HEK293 (cell line): ENCODE results near the gene TFAP2E.

Experiments
- CTCF ChIP-seq: fragments of 450-650 bp; formaldehyde crosslinking; IDR thresholded peaks from 2 replicates; pipeline ENCODE4 v1.5.1; 2016; ENCODE audit warnings: missing biosample characterization, missing genetic modification characterization
- ELK4 ChIP-seq: IDR thresholded peaks from 2 replicates; pipeline ENCODE4 v1.6.1; 2011; ENCODE audit warnings: mild to moderate bottlenecking, low read depth, low read length, borderline replicate concordance
- PRDM10 ChIP-seq: fragments of 450-650 bp; formaldehyde crosslinking; IDR thresholded peaks from 2 replicates; pipeline ENCODE4 v1.5.1; 2016; ENCODE audit warnings: missing biosample characterization, missing genetic modification characterization
- TCF7L2 ChIP-seq: IDR thresholded peaks from 2 replicates; pipeline ENCODE4 v1.6.1; 2011; ENCODE audit warnings: low read depth, mild to moderate bottlenecking, inconsistent platforms, low read length, moderate library complexity, borderline replicate concordance
- ZNF292 ChIP-seq: fragments of 450-650 bp; formaldehyde crosslinking; IDR thresholded peaks from 2 replicates; pipeline ENCODE4 v1.5.1; 2016; ENCODE audit warnings: low read depth, missing biosample characterization, missing genetic modification characterization, borderline replicate concordance
- ZNF645 ChIP-seq: fragments of 450-650 bp; formaldehyde crosslinking; IDR thresholded peaks from 2 replicates; pipeline ENCODE4; 2016; ENCODE audit warnings: missing biosample characterization, missing genetic modification characterization
- ZNF660 ChIP-seq: fragments of 450-650 bp; IDR thresholded peaks from 2 replicates; pipeline ENCODE4 v1.5.1; 2018; ENCODE audit warnings: missing biosample characterization, mild to moderate bottlenecking, missing genetic modification characterization

GRCh38 chr1:35611655-35612054 lies 38.5 kb downstream of the TFAP2E start:
- TF ChIP-seq ZNF292 (no peak), CTCF (no peak), ELK4 (no peak), ZNF660 (no peak), TCF7L2 (no peak), ZNF645 (tag by site-specific recombination) (no peak), PRDM10 (tag by site-specific recombination) (no peak)
